Measurements from ENCODE around the gene RNF13.

DNA sequence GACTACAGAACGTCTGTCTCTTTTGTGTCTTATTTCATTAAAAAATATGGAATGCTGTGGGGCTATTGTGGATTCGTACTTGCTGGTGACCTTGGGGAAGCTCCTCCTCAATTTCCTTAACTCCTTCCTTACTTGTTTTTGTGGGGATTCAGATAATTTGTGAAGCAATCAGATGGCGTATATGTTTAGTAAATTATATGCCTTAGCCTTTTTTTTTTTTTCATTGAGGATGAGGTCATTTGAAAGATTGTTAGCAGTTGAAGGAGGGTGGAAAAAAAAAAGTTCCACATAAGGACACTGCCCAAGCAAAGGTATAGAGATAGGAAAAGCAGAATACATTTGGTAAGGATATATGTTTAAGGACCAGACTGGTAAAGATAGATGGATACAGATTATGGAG is 3.3 kb downstream of the RNF13 start:
- TF ChIP-seq POLR2A (IDR thresholded peaks at IDR 0.05; ENCODE audit: low read length), result no peak
- TF ChIP-seq GATA1 (IDR thresholded peaks at IDR 0.05; ENCODE audit: low read depth, low read length), result no peak
